HG03095 (cell line): Measurements from ENCODE around the gene FAM209B.
"Not testable (repeated sequence)": the region's sequence is repeated elsewhere in the genome, so short reads cannot be mapped to it uniquely, and the experiment has no call there.

Experiments used
- ATAC-seq: cut with Tn5 transposase; IDR thresholded peaks from one replicate; pipeline ENCODE4 v1.9.1; 2021; ENCODE audit warnings: moderate library complexity; ENCODE audit not compliant: unreplicated experiment

FAM209B gene, protein sequence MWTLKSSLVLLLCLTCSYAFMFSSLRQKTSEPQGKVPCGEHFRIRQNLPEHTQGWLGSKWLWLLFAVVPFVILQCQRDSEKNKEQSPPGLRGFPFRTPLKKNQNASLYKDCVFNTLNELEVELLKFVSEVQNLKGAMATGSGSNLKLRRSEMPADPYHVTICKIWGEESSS

DNA sequence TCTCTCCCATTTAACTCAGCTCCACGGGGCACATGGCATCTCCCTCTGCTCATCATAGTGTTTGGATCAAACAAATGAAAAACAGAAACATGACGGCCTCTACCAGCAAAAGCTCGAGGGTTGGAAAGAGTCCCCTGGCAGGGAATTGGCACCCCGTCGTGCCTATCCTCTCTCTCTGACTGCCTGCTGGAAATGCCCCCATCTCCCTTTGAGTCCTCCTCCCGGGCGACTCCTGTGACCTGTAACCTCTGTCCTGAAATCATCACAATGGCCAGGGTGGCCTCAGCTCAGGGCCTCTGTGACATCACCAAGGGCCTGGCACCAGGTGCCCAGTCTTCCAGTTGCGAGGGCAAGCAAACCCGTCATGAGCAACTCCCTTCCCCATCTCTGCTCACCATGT lies at the start of gene FAM209B:
Gene FAM209B, plus strand, starts transcription at position 301 of the 400 bp plus-strand sequence. Its CDS starts 96 bp downstream, at position 397.
- ATAC-seq: not testable (repeated sequence)

DNA sequence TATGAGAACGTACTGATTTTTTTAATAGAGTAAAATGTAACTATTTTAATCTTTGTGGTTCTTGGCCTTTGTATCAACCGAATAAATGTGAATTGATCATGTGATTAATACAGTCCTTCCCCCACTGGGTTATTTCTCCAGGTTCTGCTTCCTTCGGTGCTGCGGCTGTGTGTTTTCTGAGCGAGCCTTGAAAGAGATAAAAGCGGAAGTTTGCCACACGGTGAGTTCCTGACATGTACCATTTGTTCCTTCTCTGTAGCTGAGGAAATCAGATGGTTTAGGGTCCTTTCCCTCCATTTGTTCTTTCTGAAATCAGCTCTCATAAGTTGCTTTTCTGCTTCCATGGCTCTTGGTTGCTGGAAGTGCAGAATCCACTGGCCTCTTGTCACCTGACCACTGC lies 49.1 kb upstream of the FAM209B start:
- no peak for ATAC-seq

DNA sequence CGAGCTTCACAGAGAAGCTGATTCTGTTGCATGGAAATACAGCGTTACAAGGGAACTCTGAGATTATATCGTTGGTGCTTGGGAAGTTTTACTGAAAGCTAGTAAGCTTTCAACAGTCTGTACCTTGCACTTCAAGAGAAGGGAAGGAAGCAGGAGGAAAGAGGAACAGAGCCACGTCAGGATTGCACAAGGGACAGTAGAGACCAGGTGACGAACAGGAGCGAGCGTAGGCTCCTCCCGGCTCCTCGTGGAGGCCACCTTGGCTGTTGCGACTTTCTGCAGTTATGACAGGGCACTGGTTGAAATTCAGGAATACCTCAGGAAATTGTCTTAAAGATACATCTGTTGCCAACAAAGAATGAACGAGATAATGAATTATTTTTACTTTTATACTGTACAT lies 45.8 kb upstream of the FAM209B start:
- no peak for ATAC-seq

DNA sequence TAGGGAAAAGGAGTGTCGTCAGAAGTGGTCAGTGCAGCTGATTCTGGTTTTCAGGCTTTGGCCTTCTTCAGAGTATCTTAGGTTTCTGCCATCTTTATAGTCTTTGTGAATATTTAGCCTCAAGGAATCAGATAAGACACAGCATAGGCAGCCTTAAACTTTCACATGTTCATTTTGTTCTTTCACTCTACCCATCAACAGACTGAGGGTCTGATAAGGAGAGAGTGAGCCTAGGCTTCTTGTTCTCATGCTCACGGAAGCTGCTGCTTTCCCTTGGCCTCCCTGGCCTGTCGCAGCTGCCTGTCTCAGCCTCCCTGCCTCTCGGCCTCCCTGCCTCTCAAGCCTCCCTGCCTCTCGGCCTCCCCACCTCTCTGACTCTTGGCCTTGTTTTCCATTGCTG lies 44.5 kb upstream of the FAM209B start:
- no peak for ATAC-seq

DNA sequence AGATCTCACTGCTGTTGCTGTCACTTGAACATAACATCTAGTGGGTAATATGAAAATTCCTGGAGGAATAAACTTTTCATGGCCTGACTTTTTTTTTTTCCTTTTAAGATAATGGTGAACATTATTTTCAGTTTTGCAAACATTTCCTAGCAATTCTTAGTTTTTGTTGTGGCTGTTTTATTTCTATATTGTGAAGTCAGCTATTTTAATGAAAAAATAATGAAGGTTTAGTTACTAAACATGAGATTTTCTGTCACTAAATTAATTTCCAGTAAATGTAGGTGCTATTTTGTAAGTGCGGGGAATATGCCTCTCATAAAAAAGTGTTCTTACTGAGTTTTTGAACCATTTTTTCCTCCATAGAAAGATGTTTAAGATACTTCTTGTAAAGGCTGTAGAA lies 31.9 kb upstream of the FAM209B start:
- no peak for ATAC-seq

DNA sequence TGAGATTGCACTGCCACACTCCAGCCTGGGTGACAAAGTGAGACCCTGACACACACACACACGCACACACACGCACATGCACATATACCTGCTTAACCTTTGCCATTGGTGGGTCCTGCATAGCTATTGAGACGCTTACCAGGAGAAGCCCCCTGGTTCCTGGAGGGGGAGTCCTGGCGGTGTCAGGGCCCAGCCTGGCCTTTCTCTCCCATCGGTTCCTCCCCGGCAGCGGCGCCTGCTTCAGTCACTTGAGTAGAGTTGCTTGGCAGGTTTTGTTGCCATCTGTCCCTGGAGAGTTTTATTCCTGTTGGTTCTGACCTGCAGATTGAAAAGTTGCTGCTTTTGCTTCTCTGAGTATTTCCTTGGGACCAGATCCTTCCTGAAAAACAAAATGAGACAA lies 29.1 kb upstream of the FAM209B start:
- no peak for ATAC-seq

DNA sequence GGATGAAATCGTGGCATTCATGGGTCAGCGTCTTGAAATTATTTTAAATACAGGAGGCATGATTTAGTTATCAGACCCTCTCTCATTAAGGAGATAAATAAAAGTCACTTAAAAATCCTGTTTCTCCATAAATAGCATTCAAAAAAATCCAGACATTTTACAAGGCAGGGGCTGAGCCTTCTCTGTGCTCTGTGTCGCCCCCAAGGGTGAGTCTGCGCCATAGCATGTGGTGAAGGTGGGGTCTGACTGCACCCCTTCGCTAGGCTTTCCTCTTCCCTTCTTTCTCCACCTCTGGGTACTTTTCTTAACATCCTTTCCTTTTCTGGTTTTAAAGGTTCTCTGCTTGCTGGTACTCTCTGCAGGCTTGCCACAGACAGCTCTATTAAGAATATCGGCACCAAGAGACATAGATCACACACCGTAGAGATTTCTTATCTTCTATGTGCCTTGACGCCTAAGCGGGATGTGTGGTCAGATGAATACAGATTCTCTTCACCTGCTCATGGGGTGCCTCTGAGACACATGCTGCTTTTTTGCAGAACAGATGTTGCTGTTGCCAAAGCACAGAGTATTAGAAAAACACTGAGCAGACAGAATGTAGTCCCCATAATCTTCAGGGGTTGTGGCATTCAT lies 28.6 kb upstream of the FAM209B start:
- no peak for ATAC-seq

DNA sequence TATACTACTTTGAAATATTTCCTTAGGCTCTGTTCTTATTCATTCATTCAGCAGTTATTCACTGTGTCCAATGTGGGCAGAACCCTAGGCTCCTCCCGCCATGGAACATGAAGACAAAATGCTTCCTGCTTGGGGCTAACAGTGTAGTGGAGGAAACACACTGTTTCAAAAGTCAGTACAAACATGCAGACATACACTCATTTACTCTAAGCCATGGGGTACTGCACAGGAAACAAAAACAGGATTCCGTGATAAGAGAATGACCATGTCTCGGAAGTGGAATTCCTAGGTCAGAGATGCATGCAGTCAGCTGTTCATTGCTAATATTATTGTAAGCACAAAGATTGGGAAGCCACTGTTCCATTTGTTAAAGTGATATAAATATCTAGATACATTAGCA lies 26.9 kb upstream of the FAM209B start:
- no peak for ATAC-seq

DNA sequence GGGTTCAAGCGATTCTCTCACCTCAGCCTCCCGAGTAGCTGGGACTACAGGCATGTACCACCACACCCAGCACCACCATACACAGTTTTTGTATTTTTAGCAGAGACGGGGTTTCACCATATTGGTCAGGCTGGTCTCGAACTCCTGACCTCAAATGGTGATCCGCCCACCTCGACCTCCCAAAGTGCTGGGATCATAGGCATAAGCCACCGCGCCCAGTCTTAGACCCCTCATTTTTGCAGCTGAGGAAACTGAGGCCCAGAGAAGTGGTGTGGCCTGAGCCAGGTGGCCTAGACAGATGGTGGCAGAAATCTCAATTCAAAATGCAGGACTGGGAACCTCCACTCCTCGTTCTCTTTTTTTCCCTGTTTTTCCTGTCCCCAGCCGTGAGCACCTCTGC lies 21.1 kb upstream of the FAM209B start:
- no peak for ATAC-seq

DNA sequence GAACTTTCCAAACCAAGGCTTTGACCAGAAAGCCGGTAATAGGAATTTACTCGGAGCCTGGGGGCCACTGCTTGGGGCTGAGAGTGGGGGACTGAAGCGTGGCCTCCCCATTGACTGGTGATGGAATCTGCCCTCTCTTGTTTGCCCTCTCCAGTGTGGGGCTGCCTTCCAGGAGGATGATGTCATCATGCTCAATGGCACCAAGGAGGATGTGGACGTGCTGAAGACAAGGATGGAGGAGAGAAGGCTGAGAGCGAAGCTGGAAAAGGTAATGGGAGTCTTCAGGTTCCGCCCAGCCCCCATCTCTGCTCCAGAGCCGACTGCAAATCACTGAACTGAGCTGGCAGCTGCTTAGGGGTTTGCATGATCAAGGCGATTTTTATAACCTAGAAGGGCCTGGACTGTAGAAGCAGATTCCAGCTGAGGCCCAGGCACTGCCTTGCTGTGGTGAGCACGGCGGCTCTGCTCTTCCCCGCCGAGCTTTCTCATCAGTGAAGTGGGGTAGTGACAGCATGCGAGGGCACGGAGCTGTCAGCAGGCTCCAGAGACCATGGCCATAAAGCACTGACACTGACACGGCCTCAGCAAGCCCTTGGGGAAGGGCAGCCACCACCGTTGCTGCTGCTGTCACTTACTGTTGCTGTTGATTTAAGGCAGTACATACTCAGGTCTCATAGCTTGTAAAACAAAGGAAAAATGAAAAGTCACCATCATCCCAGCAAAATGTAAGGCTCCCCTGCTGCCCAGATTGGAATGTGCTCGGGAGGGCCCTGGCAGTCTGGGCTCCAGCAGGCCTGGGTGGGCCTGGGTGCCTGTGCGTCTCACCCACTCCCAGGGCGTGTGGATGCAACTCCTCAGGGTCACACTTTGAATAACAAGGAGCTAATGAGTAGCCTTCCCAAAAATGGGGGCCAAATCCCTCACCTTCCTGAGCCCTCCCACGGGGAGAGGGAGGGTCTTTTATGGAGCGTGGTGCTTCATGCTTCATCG lies 19.6 kb upstream of the FAM209B start:
- no peak for ATAC-seq

DNA sequence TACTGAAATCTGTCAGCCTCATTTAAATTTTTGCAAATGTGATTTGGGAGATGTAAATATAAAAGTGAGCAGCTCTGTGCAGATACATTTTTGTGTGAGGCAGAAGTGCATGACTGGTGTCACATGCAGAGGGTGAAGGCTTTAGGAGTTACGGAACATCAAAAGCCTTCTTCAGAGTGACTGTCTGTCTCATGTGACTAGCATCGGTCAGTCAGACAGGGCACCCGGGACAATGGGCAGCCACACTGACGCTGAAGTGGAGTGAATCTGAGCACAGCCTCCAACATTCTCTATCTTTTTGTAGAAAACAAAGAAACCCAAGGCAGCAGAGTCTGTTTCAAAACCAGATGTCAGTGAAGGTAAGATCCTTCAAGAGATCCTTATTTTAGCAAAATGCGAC lies 16.4 kb upstream of the FAM209B start:
- ATAC-seq: no peak

DNA sequence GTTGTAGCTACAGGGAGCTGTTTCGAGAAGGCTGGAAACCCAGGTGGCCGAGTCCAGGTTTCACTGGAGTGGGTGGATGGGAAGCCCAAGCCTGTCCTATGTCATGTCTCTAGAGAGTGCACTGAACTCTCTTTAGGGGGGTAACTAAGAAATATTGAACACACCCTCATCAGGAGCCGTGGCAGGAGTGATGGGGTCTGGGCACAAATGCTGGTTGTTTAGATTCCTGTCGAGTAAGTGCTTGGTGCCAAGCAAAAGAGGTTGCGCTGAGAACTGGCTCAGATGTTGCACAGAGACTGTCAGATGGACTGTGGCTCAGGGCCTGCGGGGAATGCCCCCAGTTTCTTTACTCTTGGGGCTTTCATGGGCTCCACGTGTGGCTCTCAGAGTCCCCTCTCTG lies 15.8 kb upstream of the FAM209B start:
- ATAC-seq: no peak

DNA sequence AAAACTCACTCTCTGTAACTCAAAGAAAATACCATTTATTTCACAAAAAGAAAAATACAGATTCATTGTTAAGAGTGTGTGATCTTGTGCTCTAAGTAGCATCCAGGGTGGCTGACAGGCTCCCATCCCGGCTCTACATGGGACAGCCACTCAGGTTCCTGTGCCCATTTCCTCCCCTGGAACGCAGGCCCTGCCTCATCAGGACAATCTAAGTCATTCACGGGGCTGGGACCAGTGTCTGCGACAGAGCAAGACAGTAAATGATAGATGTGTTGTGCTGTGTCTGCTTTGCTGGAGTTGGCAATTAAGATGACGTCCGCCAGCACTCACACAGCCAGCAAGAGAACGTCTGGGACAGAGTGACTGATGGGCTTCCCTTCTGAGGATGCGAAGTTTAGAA lies 15.4 kb upstream of the FAM209B start:
- ATAC-seq: no peak

DNA sequence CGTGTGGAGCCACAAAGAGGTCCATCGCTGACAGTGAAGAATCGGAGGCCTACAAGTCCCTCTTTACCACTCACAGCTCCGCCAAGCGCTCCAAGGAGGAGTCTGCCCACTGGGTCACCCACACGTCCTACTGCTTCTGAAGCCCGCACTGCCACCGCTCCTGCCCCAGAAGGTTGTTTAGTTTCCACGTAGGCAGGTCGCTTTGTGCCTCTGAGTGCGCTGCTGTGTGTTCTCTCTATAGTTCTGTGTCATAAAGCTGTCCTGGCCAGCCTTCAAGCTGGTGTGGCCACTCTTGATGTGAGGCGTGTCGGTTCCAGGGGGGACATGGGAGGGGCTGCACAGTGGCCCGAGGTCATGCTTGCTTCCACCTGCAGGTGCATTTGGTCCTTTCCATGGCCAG lies 14.9 kb upstream of the FAM209B start:
- no peak for ATAC-seq

DNA sequence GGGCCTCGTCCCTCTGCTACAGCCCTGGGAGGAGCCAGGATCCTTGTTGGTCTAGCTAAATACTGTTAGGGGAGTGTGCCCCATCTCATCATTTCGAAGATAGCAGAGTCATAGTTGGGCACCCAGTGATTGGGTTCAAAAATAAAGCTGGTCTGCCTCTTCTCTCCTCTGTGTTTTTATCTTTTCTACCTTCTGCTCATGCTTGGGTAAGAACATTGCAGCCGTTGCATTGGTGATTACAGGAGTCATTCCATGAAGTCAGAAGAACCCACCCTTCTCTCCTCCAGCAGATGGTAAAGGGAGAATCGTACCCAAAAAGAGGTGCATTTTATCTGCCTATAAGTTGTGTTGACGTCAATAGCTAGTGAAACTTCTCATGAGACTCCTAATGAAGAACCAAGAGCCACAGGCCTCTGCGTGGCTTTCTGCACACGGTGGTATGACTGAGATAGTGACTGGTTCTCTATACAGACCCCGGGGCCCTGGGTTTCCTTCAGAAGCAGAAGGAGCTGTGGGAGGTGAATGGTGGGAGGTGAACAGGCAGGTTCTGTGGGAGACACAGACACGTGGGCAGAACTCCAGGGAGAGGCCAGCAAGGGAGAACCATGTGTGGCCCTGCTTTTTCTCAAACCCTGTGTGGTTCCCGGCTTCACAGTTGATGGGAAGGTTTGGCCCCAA lies 14.2 kb upstream of the FAM209B start:
- no peak for ATAC-seq

DNA sequence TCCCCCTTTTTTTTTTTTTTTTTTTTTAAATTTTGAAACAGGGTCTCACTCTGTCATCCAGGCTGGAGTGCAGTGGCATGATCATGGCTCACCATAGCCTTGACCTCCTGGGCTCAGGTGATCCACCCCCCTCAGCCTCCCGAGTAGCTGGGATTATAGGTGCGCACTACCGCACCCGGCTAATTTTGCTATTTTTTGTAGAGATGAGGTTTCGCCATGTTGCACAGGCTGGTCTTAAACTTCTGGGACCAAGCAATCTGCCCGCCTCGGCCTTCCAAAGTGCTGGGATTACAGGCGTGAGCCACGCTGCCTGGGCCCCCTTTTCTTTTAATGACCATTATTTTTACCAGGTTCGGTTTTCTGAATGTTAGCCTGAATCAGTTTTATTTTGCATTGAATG lies 13.5 kb upstream of the FAM209B start:
- no peak for ATAC-seq

DNA sequence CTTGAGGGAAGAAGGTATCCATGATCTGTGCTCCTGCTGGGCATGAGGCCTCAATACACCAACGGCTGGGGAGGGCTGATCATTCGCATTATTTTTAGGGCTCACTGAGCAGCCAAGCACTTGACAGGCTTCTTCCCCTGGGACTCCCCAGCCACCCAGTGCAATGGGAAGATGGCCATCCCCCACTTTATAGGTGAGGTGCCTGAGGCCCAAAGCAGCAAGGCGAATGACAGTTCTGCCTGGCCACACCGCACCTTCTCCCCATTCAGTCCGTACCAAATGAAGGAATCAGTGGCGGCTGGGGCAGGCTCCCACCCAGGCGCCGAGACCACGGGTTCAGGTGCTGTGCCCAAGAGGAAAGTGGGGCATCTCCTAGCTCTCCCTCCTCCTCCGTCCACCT lies 12.9 kb upstream of the FAM209B start:
- ATAC-seq: no peak

DNA sequence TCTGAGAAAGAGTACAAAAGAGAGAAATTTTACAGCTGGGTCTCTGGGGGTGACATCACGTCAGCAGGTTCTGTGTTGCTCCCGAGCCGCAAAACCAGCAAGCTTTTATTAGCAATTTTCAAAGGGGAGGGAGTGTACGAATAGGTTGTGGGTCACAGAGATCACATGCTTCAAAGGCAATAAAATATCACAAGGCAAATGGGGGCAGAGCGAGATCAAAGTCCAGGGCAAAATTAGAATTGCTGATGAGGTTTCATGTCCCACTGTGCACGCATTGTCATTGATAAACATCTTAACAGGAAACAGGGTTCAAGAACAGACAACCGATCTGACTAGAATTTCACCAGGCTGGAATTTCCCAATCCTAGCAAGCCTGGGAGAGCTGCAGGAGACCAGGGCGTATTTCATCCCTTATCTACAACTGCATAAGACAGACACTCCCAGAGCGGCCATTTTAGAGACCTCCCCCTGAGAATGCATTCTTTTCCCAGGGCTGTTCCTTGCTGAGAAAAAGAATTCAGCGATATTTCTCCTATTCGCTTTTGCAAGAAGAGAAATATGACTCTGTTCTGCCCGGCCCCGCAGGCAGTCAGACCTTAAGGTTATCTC lies 12.2 kb upstream of the FAM209B start:
- ATAC-seq: not testable (repeated sequence)

DNA sequence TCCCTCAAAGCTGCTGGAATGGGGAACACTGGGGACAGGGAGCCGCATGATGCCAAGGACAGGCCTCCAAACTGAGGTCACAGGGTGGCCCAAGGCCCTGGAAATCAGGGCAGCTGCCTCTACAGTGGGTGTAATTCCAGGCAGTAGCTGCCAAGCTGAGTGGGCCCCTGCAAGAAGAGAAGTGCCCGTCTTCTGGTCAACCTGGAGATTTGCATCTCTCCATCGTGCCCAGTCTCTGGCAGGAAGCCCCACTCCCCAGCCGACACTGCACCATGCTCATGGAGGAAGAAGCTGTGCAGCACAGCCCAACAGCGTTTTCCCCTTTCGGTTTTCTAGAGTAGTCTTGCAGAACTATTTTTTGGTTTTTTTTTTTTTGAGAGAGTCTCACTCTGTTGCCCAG lies 10.7 kb upstream of the FAM209B start:
- ATAC-seq: no peak

DNA sequence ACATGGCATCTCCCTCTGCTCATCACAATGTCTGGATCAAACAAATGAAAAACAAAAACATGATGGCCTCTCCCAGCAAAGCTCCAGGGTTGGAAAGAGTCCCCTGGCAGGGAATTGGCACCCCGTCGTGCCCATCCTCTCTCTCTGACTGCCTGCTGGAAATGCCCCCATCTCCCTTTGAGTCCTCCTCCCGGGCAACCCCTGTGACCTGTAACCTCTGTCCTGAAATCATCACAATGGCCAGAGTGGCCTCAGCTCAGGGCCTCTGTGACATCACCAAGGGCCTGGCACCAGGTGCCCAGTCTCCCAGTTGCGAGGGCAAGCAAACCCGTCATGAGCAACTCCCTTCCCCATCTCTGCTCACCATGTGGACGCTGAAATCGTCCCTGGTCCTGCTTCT lies 8.6 kb upstream of the FAM209B start, which contains the start of gene FAM209A:
Gene FAM209A, plus strand, starts transcription at position 301 of the 400 bp plus-strand sequence. Its CDS starts 65 bp downstream, at position 366.
- ATAC-seq: not testable (repeated sequence)

DNA sequence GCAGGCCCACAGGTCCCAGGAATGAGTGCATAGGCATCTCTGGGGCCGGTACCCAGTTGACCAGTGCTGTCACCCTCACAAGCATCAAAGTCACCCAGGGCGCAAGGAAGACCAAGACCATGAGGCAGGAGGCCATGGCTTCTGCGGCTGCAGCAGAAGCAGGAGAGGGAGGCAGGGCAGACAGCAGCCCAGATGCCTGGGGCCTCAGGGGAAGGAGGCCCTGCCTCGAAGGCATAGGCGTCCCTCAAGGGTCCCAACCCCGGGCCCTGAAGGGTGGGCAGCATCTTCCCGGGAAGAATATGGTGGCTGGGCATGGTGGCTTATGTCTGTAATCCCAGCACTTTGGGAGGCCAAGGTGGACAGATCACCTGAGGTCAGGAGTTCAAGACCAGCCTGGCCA lies 5.5 kb upstream of the FAM209B start:
- no peak for ATAC-seq
